ENCODE measurements around the gene ATP6V0A1.

GRCh38 chr17:42527932-42528331 lies 69.3 kb downstream of the ATP6V0A1 start:
- TF ChIP-seq POLR2A (IDR thresholded peaks at IDR 0.05; ENCODE audit: low read length) (no peak), GATA1 (IDR thresholded peaks at IDR 0.05; ENCODE audit: low read depth, low read length) (no peak)

All from erythroblast (primary cell).